ENCODE data around the gene C1QTNF12.

Gene C1QTNF12

GRCh38 chr1:1210726-1211540 lies 35.6 kb downstream of the C1QTNF12 start:
- no peak for DNase-seq

- DNase-seq: no peak
Measured at GRCh38 chr1:1208713-1209433, 37.6 kb downstream of the C1QTNF12 start.

- DNase-seq: no peak
Measured at GRCh38 chr1:1207571-1207892, 39.0 kb downstream of the C1QTNF12 start.

- DNase-seq: no peak
Measured at GRCh38 chr1:1206966-1207531, 39.5 kb downstream of the C1QTNF12 start.

GRCh38 chr1:1206376-1206965 lies 40.1 kb downstream of the C1QTNF12 start, which contains the start of gene TNFRSF18:
TNFRSF18 (minus strand) TSS chr1:1206592; CDS start chr1:1206571, 21 bp downstream.
- no peak for DNase-seq

GRCh38 chr1:1205769-1206375 lies 40.6 kb downstream of the C1QTNF12 start:
- no peak for DNase-seq

- no peak for DNase-seq
Measured at GRCh38 chr1:1204998-1205768, 41.3 kb downstream of the C1QTNF12 start.

GRCh38 chr1:1204425-1204920 lies 42.0 kb downstream of the C1QTNF12 start:
- DNase-seq: no peak

GRCh38 chr1:1203561-1204424 lies 42.7 kb downstream of the C1QTNF12 start:
- DNase-seq: no peak

- no peak for DNase-seq
Measured at GRCh38 chr1:1202831-1203560, 43.5 kb downstream of the C1QTNF12 start.

- DNase-seq: no peak
Measured at GRCh38 chr1:1200876-1201810, 45.4 kb downstream of the C1QTNF12 start.

- DNase-seq: no peak
Measured at GRCh38 chr1:1199961-1200875, 46.3 kb downstream of the C1QTNF12 start.

- DNase-seq: no peak
Measured at GRCh38 chr1:1199141-1199960, 47.2 kb downstream of the C1QTNF12 start.

- DNase-seq: no peak
Measured at GRCh38 chr1:1198423-1199140, 47.9 kb downstream of the C1QTNF12 start.

- no peak for DNase-seq
Measured at GRCh38 chr1:1197551-1198422, 48.7 kb downstream of the C1QTNF12 start.

GRCh38 chr1:1197188-1197500 lies 49.4 kb downstream of the C1QTNF12 start:
- DNase-seq: no peak
